ENCODE data around the gene EPS8L1. TPM values are rescaled to one million over a fixed set of nuclear protein-coding genes. Genes with fewer than 3 reads are reported as not detected.

Gene EPS8L1
- total RNA-seq, 1 experiment from 2014 or later: 62.1 TPM

DNA sequence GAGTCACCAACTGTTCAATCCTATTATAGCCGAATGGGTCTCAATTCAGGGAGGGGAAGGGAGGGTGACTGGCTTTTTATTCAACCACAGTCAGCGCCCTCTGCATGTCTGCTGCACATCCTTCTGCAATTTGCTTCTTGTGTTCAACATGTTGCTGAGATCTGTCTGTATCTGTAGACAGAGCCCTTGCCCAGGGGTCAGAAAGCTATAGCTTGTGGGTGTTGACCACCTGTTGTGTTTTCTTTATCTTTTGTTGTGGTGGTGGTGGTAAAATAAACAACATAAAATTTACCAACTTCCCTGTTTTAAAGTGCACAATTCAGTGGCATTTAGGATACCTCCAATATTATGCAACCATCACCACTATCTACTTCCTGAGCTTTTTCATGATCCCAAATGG, 29.6 kb downstream of the EPS8L1 start:
- RAD21 ChIA-PET (ENCODE audit: low non-redundant PET in 1 of 2, low total read pairs in 2 of 2, uncharacterized antibody in 2 of 2, unreplicated experiment in 2 of 2): no interaction called here
- no TSS peak for BruUV-seq (replicated peaks)
- no peak for ATAC-seq

More for the DNA sequence above, 29.6 kb downstream of the EPS8L1 start:
- Histone ChIP-seq H3K4me1 (ENCODE audit: control insufficient read depth in 1 of 2, insufficient read depth in 2 of 2, low read length in 2 of 2) (no peaks in the 10 kb centered on the region), H4K20me1 (ENCODE audit: insufficient read depth) (peaks cover 3% of the 10 kb centered on the region; the same call in 1 of the 2 replicates), H3K9me2 (ENCODE audit: insufficient read depth) (no peaks in the 10 kb centered on the region), H3K4me2 (ENCODE audit: low read length) (no peak overlapping the region), H3K9me3 (ENCODE audit: control insufficient read depth in 1 of 2, insufficient read depth in 1 of 2, low read depth in 1 of 2, low read length in 2 of 2) (no peaks in the 10 kb centered on the region), H3K36me3 (ENCODE audit: control insufficient read depth in 1 of 2, insufficient read depth in 2 of 2, low read length in 2 of 2) (peaks cover 6 to 17% of the 10 kb centered on the region in 2 experiments; a peak in 3 of 4 replicates), H3K9ac (ENCODE audit: low read length) (no peak overlapping the region), H3K4me3 (replicated peaks in 1 of 2; ENCODE audit: low read depth in 1 of 2, low read length in 2 of 2) (no peak overlapping the region), H3K27ac (ENCODE audit: low read depth, low read length) (no peak overlapping the region), H3K79me2 (ENCODE audit: insufficient read depth, low read length) (peaks cover 4% of the 10 kb centered on the region; the same call in 1 of the 2 replicates), H3K27me3 (ENCODE audit: insufficient read depth, low read length) (no peaks in the 10 kb centered on the region), H2AFZ (ENCODE audit: low read depth, low read length, poor library complexity, severe bottlenecking) (no peak overlapping the region)
- POLR2A ChIA-PET: no interaction called here
- intact Hi-C loops (cut with micrococcal nuclease): no loop called here
- CTCF ChIA-PET: no interaction called here
- TF ChIP-seq ZFX (IDR thresholded peaks at IDR 0.05) (no peak), EGR1 (IDR thresholded peaks at IDR 0.05; ENCODE audit: low read depth) (no peak), SIN3A (IDR thresholded peaks at IDR 0.05; ENCODE audit: low read depth) (no peak), ZBTB33 (IDR thresholded peaks at IDR 0.05; ENCODE audit: extremely low read depth, insufficient replicate concordance, low read length) (no peak), POLR2AphosphoS5 (IDR thresholded peaks at IDR 0.05; ENCODE audit: low read depth, low read length) (no peak), SRF (IDR thresholded peaks at IDR 0.05; ENCODE audit: low read depth) (no peak), CBX3 (IDR thresholded peaks at IDR 0.05; ENCODE audit: low read depth) (no peak), EZH2 (IDR thresholded peaks at IDR 0.05) (no peak), POLR2A (IDR thresholded peaks at IDR 0.05; ENCODE audit: borderline replicate concordance, extremely low read depth, insufficient read depth, insufficient read length) (no peak), SP1 (IDR thresholded peaks at IDR 0.05; ENCODE audit: low read depth) (no peak), EZH2phosphoT487 (IDR thresholded peaks at IDR 0.05; ENCODE audit: borderline replicate concordance) (no peak), FOSL1 (IDR thresholded peaks at IDR 0.05; ENCODE audit: low read depth) (no peak), TCF7L2 (IDR thresholded peaks at IDR 0.05; ENCODE audit: borderline replicate concordance, extremely low read depth, insufficient read depth, insufficient read length) (no peak), ELF1 (IDR thresholded peaks at IDR 0.05; ENCODE audit: borderline replicate concordance, low read depth) (no peak), RAD21 (IDR thresholded peaks at IDR 0.05; ENCODE audit: low read depth) (no peak), YY1 (IDR thresholded peaks at IDR 0.05; ENCODE audit: extremely low read depth, insufficient replicate concordance, low read depth, low read length) (no peak), JUND (IDR thresholded peaks at IDR 0.05) (no peak), ZNF274 (IDR thresholded peaks at IDR 0.05; ENCODE audit: low read depth, low read length) (no peak)
- TF ChIP-seq, protein P1, sequence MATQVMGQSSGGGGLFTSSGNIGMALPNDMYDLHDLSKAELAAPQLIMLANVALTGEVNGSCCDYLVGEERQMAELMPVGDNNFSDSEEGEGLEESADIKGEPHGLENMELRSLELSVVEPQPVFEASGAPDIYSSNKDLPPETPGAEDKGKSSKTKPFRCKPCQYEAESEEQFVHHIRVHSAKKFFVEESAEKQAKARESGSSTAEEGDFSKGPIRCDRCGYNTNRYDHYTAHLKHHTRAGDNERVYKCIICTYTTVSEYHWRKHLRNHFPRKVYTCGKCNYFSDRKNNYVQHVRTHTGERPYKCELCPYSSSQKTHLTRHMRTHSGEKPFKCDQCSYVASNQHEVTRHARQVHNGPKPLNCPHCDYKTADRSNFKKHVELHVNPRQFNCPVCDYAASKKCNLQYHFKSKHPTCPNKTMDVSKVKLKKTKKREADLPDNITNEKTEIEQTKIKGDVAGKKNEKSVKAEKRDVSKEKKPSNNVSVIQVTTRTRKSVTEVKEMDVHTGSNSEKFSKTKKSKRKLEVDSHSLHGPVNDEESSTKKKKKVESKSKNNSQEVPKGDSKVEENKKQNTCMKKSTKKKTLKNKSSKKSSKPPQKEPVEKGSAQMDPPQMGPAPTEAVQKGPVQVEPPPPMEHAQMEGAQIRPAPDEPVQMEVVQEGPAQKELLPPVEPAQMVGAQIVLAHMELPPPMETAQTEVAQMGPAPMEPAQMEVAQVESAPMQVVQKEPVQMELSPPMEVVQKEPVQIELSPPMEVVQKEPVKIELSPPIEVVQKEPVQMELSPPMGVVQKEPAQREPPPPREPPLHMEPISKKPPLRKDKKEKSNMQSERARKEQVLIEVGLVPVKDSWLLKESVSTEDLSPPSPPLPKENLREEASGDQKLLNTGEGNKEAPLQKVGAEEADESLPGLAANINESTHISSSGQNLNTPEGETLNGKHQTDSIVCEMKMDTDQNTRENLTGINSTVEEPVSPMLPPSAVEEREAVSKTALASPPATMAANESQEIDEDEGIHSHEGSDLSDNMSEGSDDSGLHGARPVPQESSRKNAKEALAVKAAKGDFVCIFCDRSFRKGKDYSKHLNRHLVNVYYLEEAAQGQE (IDR thresholded peaks at IDR 0.05; ENCODE audit: low read depth): no peak
- TF ChIP-seq, protein P2, sequence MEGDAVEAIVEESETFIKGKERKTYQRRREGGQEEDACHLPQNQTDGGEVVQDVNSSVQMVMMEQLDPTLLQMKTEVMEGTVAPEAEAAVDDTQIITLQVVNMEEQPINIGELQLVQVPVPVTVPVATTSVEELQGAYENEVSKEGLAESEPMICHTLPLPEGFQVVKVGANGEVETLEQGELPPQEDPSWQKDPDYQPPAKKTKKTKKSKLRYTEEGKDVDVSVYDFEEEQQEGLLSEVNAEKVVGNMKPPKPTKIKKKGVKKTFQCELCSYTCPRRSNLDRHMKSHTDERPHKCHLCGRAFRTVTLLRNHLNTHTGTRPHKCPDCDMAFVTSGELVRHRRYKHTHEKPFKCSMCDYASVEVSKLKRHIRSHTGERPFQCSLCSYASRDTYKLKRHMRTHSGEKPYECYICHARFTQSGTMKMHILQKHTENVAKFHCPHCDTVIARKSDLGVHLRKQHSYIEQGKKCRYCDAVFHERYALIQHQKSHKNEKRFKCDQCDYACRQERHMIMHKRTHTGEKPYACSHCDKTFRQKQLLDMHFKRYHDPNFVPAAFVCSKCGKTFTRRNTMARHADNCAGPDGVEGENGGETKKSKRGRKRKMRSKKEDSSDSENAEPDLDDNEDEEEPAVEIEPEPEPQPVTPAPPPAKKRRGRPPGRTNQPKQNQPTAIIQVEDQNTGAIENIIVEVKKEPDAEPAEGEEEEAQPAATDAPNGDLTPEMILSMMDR (IDR thresholded peaks at IDR 0.05 in 2 of 3, conservative IDR thresholded peaks at IDR 0.05 in 1 of 3; ENCODE audit: borderline replicate concordance in 1 of 3, insufficient read depth in 1 of 3, low read depth in 2 of 3, low read length in 2 of 3): no peak
- no peak for DNase-seq (ENCODE audit: low read depth, low spot score)

Data from HCT116 (cell line).